NCI-H2107 treated with DMSO at 0.1 percent for 48 hours (cell line): ENCODE data around the gene SOX21.

Experiments
- DNase-seq: peaks from one replicate; lab custom pipeline; 2025; ENCODE audit not compliant: unreplicated experiment; lab: John Stamatoyannopoulos, UW

SOX21 gene

GRCh38 chr13:94682229-94682628 is 30.1 kb downstream of the SOX21 start:
- no peak for DNase-seq

DNA sequence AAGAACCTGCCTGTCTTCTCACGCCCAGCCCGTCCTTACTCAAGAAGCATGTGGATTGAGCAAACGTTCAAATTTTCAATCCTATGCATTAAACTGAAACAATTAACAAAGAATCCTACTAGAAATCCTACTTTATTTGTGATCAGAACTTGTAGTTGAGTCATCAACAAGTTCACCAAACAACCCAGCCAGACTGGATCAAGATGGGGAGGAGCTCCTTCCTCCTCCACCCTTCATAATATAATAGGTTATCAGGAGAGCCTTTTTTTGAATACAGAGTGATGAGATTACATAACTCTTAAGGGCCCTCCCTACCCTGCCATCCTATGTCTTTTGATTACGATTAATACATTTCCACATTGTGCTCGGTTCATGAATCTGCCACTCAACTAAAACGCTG is 32.7 kb downstream of the SOX21 start:
- DNase-seq = no peak

- no peak for DNase-seq
Measured at GRCh38 chr13:94678845-94679244, 33.5 kb downstream of the SOX21 start.

GRCh38 chr13:94677799-94678198 is 34.5 kb downstream of the SOX21 start:
- DNase-seq = no peak

GRCh38 chr13:94674609-94675348 is 37.6 kb downstream of the SOX21 start:
- peak; percentile 63 for DNase-seq

GRCh38 chr13:94673851-94674250 is 38.5 kb downstream of the SOX21 start:
- no peak for DNase-seq

DNA sequence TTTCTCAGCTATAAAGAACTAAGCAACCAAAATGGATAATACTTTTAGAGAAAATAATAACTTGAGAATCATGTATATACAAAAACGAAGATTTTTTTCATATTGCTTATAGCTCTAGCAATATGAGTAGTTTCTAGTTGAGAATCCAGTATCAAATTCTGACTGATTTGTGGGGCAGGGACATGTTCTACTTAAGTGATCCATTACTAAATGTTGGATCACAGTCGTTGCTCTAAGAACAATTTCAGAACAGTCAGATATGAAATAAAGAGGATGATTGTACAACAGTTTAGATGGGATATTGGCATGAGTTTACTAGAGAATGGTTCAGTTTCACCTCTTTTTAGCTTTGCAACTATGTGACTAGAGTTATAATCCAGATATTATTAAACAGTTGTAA is 39.9 kb downstream of the SOX21 start:
- DNase-seq = no peak

GRCh38 chr13:94667190-94667589 is 45.2 kb downstream of the SOX21 start:
- no peak for DNase-seq

DNA sequence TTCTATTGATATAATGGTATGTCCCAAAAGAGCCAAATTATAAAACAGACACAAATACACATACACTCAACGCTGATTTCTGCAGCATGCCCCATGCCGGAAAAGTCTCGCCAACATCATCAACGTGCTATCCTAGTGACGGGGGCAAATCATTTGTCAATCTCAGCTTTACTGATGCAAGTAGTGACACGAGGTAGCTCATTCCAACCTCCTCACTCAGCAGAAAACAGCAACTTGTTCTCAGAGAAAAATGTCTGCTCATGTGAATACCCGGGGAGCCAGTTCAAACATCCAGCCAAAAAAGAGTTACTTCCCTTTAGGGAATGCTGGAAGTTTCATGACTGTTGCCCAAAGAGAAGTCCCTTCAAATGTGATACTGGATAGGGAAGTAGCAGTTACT is 46.3 kb downstream of the SOX21 start:
- DNase-seq = no peak

GRCh38 chr13:94664889-94665288 is 47.5 kb downstream of the SOX21 start:
- no peak for DNase-seq

GRCh38 chr13:94662274-94662945 is 49.9 kb downstream of the SOX21 start:
- no peak for DNase-seq

- no peak for DNase-seq
Measured at GRCh38 chr13:94661406-94661805, 50.9 kb downstream of the SOX21 start.

DNA sequence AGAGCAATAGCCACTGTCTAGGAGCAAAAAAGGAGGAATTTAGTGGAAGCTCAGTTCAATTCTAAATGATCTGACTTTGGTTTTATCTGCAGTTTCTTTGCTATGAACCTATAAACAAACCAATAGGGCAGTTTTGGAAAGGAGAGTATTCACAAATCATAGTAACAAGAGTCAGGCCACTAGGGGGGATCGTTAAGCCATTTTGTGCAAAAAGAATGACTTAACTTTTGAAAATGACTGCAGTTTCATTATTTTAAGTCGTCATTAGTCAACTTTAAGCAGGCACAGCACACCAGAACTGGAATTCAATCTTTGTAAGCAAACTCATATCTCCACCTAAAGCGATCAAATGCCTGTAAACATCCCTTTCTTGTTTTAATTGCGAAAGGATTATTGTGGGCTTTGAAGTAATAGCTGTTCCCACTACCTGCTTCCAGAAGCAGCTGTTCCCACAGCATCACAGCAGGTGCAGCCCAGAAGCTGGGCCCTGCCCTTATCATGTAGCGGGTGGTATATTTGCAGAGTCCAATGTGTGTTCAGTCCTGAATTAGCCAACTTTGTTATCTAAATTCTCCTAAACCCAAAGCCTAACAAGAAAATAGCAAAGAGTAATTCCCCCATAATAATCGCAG is 51.5 kb downstream of the SOX21 start:
- DNase-seq = peak; percentile 16
